Activated CD8-positive, alpha-beta memory T cell treated with anti-CD3 and anti-CD28 coated beads for 4 hours (primary cell): ENCODE results near the gene POLN.
A peak's percentile ranks its signal among the peaks of the same experiment; 100 is the strongest.

Experiments used
- DNase-seq, 2 donors: peaks; one replicate each; pipeline ENCODE4 v3.0.0-alpha.2; 2020; ENCODE audit warnings: low read depth in 2 of 2

Gene POLN

GRCh38 chr4:2263926-2264321 lies 22.0 kb upstream of the POLN start:
- DNase-seq = no peak

DNA sequence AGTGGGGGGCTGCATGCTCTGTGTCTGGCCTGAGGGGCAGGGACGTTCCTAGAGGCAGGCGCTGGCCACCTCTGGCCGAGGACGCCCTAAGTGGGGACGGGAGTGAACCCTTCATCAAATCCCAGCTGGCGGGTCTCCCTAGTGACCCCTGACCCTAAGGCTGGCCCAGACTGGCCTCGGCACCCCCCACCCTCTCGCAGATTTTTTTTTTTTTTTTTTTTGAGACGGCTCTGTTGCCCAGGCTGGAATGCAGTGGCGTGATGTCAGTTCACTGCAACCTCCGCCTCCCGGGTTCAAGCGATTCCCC lies 21.0 kb upstream of the POLN start:
- no peak for DNase-seq

DNA sequence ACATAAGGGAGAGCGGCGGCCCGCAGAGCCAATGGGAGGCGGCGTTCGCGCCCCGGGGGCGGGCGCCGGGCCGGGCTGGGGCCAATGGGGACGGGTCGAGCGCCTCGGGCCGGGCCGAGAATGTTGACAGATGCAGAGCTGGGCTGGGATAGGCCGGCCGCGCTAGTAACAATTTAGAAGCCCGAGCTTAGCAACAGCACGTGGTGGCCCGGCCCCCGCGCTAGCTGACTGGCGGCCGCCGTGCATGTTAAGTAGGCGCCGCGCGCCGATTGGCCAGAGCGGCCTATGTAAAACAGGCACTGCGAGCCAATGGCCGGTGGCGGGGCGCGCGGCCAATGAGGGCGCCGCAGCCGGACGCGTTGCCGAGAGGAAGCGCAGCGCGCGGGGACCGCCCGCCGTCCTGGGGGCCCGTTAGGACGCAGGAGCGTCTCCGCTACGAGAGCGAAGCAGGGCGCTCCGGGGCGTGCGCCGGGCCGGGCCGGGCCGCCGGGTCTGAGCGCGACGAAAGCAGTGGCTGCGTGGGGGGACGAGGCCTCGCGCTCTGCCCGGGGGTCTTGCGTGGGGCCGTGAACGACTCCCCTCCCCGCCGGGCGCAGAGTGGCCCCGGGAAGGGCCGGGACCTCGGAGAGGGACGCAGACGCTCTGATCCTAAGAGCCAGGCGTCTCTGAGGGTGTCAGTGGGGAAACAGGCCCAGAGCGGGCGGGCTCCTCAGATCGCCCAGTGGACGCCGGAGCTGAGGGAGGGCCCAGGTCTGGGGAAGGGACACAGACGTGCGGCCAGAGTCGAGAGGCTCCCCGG lies 20.4 kb upstream of the POLN start:
- peak; percentile 94 to 95 for DNase-seq

GRCh38 chr4:2261853-2262144 lies 19.9 kb upstream of the POLN start, which contains the start of gene MXD4:
TSS of gene MXD4 (minus strand) at chr4:2262109. CDS start at chr4:2261980, 129 bp downstream.
- no peak for DNase-seq

- DNase-seq = peak in 1 of 2 donors; percentile 14
Measured at GRCh38 chr4:2261110-2261852, 19.4 kb upstream of the POLN start.

- no peak for DNase-seq
Measured at GRCh38 chr4:2260344-2261109, 18.6 kb upstream of the POLN start.

DNA sequence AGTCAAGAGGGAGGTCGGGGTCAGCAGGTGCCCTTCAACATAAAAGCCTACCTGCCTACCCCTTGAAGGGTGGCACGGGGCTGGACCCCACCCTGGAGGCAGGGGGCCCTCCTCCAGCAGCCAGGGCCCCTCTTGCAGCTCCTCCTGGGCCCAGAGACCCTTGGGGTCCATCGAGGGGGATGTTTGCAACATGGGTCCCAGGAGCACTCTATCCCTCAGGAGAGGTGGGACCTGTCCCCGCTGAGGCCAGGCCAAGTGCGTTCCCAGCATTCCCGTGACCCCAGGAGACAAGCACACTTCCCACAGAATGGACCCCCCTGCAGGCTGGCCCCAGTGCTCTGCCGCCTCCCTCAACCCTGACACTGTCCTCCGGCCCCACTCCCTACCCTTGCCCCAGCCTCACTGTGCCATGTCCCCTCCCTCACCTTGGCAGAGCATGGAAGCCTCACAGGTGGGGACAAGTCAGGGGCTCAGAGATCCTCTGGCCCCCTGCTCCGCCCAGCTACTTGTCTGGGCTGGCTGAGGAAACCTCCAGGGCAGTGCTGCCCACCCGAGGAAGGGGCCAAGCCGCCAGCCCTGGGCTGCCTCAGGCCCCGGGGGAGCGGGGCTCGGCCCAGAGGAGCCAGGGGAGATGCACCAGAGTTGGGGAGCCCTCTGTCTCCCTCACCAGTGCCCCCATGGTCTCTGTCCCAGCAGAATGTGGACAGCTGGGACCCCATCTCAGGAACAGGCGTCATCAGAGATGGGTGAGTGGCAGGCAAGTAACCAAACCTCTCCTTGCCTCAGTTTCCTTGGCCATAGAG lies 17.8 kb upstream of the POLN start:
- DNase-seq = no peak

DNA sequence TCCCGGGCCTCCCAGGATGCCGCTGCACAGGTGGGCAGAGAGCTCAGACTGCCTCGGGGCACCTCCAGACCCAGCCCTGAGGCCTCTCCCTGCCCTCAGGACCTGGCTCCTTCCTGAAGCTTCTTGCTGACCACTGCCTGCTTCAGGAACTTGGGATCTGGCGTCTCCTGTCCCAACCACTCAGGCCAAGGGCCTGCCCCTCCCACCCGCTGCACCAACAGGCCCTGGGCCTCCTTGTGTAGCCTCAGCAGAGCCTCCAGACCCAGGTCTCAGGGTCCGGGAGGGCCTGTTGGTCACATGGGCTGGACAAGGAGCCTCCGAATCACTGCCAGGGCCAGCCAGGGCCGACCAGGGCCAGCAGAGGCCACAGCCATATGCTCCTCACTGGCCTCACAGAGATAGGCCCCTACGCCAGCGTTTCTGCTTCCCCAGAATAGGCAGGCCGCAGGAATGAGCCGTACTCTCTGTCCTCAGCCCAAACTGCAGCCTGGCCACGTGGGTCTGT lies 17.2 kb upstream of the POLN start:
- no peak for DNase-seq

GRCh38 chr4:2258091-2259035 lies 16.4 kb upstream of the POLN start:
- no peak for DNase-seq

DNA sequence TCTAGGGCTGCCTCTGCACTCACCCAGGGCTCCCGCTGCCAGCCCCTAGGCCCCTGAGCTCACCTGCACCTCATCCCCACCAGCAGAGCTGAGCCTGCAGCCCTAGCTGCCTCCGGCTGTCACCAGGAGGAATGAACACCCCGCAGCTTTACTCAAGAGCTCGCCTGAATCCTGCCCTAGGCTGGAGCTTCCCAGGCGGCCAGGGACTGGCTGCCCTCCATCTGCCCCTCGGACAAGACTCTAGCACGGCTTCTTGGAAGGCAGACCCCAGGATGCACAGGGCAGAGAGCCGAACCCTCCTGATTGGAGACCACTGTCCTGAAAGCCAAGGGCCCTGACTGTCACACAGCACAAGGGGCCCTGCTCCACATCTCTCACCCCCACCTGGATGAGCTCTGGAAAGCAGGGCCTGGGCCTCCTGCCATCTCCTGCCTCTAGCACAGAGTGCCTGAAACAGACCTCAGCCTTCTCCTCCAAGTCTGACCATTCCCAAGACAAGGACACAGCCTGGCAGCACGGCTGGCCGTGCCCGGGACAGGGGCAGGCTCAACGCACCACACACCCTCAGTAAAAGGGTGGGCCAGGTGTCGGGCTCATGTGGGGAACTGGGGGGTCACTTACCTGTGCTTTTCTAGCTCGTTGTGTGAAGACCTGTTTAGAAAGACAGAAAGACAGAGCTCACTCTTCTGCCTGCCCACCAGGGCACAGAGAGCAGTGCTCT lies 15.6 kb upstream of the POLN start:
- DNase-seq = no peak

DNA sequence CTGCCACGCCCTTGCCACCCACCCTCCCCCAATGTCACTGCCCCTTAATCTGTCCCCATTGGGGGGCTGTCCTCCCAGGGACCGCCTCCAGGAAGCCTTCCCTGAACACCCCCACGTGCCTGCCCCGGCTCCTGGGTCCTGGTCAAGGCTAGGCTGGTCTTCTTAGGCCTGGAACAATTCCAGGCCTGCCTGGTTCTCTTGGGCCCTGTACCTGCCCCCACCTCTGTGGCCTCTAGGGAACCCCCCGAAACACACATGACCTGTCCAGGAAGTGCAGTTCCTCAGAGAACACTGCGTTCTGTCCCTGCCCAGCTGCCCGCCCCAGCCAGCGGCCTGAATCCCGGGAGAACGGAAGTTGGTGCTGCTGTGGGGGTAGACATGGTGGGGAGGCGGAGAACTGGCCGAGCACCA lies 14.9 kb upstream of the POLN start:
- no peak for DNase-seq

DNA sequence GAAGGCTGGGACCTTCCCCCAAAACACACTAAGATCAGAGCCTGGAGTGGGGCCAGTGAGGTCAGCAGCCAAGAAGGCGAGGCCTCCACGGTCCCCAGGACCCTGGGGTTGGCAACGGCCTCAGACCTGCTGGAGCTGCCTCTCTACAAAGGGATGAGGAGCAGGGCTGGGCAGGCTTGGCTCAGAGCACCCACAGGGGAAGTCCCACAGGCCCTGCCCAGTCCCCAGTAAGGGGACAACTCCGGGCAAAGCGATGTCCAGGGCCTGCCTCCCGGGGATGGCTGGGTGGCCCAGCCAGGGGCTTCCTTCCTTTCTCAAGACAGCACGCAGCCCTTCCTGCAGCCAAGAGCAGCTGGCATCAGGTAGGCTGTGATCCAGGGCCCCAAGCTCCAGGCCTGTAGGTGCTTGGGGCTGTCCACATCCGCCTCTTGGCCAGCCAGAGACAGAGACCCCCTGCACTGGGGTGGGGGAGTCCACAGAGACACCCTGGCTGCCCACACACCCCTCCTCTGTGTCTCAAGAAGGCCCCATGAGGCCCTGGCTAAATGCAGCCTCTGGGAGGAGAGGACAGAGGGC lies 14.3 kb upstream of the POLN start:
- DNase-seq = no peak

GRCh38 chr4:2255501-2256155 lies 13.7 kb upstream of the POLN start:
- no peak for DNase-seq

DNA sequence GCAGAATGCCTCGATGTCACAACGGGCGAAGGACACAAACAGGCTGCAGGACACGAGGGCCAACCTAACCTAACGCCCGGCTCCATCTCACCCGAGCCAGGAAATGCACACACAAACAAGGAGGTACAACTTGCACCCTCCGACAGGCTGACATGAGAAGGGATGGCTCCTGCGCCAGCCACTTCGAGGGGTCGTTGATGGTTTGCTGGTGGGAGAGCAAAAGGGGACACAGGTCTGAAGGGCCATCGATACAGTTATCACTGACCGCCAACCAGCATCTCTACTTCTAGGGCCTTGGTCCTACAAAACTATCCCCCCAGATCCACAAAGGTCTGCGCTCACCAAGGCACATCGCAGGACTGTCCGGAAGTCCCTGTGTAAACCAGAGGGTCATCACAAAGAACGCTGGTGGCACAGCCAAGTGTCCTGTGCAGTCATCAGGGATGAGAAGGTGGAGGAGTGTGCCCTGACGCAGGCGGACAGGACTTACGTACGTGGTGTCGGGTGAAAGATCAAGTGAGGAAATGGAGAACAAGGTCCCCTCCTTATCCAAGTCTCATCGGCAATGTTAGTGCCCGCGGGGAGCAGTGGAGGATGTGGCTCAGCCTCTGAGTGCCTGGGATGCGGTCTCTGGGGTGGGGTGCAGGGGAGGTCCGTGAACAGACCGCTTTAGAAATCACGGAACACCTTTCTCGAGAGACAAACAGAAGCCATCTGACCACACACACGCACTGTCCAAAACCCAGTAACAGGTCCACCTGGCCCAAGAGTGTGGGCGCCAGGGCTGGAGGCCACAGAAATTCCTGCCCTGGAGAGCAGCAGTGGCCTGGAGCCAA lies 13.0 kb upstream of the POLN start:
- DNase-seq = no peak

GRCh38 chr4:2253160-2254084 lies 11.5 kb upstream of the POLN start:
- no peak for DNase-seq

DNA sequence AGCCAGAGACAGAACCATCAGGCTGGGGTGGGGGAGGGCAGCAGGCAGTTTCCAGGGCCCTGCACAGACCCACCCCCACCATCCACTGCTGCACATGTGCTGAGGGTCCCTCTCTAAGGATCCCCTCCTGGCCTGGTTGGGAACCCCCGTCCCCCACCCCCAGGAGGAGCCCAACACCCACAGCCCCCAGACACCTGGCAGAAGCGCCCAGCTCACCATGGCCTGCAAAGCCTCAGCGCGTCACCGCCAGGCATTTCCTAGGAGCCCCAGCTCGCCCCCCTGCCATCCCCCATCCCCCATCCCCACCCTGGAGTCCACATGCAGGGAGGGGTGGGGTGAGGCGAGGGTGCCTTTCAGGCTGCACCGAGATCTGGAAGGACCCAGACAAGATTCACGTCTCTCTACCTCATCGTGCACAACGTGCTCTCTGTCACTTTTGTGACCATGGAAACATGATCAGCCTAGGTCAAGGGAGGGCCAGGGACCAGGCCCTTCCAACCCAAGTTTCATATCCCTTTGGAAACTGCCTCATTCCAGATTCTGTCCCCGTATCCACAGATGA lies 10.7 kb upstream of the POLN start:
- DNase-seq = no peak
